Heart right ventricle (tissue), 16 donors: ENCODE results near the gene NEO1. TPM values are rescaled to one million over a fixed set of nuclear protein-coding genes. Genes with fewer than 3 reads are reported as not detected.

ENCODE experiments used
- ATAC-seq, 8 donors: fragments of 200-7000 bp; cut with Tn5 transposase; one replicate each; pipeline ENCODE4 v1.9.1; 2020; ENCODE audit warnings: mild to moderate bottlenecking in 8 of 8, moderate library complexity in 8 of 8, moderate number of reproducible peaks in 1 of 8
- DNase-seq, 2 donors: peaks; one replicate each; pipeline ENCODE4 v3.0.0-alpha.2; 2020
- H3K27ac ChIP-seq, 10 donors: fragments of 200-600 bp; sonication (generic) in 2 of 10; one replicate each; pipeline versions ENCODE4 v1.5.0 to v1.8.0; 2020 to 2022; ENCODE audit warnings: mild to moderate bottlenecking in 3 of 10
- H3K27me3 ChIP-seq, 7 donors: fragments of 200-600 bp; one replicate each; pipeline ENCODE4 v1.8.0; 2021 to 2022; ENCODE audit warnings: mild to moderate bottlenecking in 2 of 7
- H3K36me3 ChIP-seq, 9 donors: fragments of 200-600 bp; sonication (generic) in 1 of 9; one replicate each; pipeline versions ENCODE4 v1.5.0 to v1.8.0; 2020 to 2022; ENCODE audit warnings: mild to moderate bottlenecking in 2 of 9
- H3K4me1 ChIP-seq, 9 donors: fragments of 200-600 bp; sonication (generic) in 1 of 9; one replicate each; pipeline versions ENCODE4 v1.5.0 to v1.8.0; 2020 to 2022; ENCODE audit warnings: mild to moderate bottlenecking in 4 of 9
- H3K4me3 ChIP-seq, 10 donors: fragments of 200-600 bp; sonication (generic) in 2 of 10; one replicate each; pipeline versions ENCODE4 v1.5.0 to v1.8.0; 2020 to 2022; ENCODE audit warnings: mild to moderate bottlenecking in 7 of 10, moderate library complexity in 2 of 10
- H3K9me3 ChIP-seq, 11 donors: fragments of 200-600 bp in 10 of 11; sonication (generic) in 2 of 11; one replicate each; pipeline versions ENCODE4 v1.5.0 to v1.8.0; 2013 to 2022; ENCODE audit warnings: mild to moderate bottlenecking in 2 of 11, control low read depth in 1 of 11, moderate library complexity in 1 of 11
- WGBS, 2 donors: extraction: QIAGEN DNeasy Blood & Tissue Kit; methylation state at CpG; one replicate each; pipeline ENCODE4 v1.1.7; 2013; ENCODE audit warnings: inconsistent platforms in 1 of 2; 5-methylcytosine and 5-hydroxymethylcytosine counted together
- intact Hi-C, 10 donors: fragments of 100-400 bp; cut with DNase I; formaldehyde crosslinking; loops; one replicate each; pipeline versions ENCODE4 v1.11.1 to v1.14.2; 2022
- polyA plus RNA-seq, 2 donors: library from polyadenylated mRNA; stranded (reverse); fragments of 200-250 nt; gene quantifications; one replicate each; pipeline ENCODE4 v1.2.3, GENCODE V29; 2013
- total RNA-seq, 10 donors: library from RNA; stranded (reverse); fragmentation: NEBNext Ultra II Directional in 3 of 10; extraction: Animal tissue kit (Norgen Biotek cat#: 25700) in 3 of 10; gene quantifications; one replicate each; pipeline versions ENCODE4 v1.2.1 to v1.2.4, GENCODE V29; 2021 to 2023
- TF ChIP-seq, protein P1 (sequence below), 9 donors: fragments of 200-600 bp; sonication (generic) in 2 of 9; IDR thresholded peaks; one replicate each; pipeline versions ENCODE4 v1.5.0 to v1.8.0; 2021 to 2022; ENCODE audit warnings: antibody characterized with exemption in 9 of 9, mild to moderate bottlenecking in 5 of 9, moderate library complexity in 1 of 9
- donor health status: Arrhythmogenic right ventricular cardiomyopathy.
- donor health status: ischemic (EF 13 %, LVEDD 7.1; RV severe dilation, severe dysfunction).
- donor health status: healthy with polysubstance abuse.
- donor health status: DM: no; HTN: yes; CAD: no.
- donor health status: DM: no; HTN: no; CAD: no.
- donor health status: ischemic (EF 25% LVEDD 6.9; RV normal size, moderate dysfunction).
- donor health status: ischemic (EF 25% LVEDD 5.7; RV mildly dilated, moderate dysfunction).
- donor health status: healthy.
- donor health status: DM: yes; HTN: yes; CAD: no.
- donor health status: Ischemic cardiomyopathy.
- donor health status: ischemic (EF 35%, LVEDD 5.7; RV mildly dilated, moderate dysfunction).
- donor health status: nonischemic (EF 11% LVEDD 7.7; RV severe dilation, severe dysfunction).
- donor health status: DM: yes; HTN: yes; CAD: no.
- donor health status: PGD.
- donor health status: ischemic (EF 29% LVEDD 5.4; RV normal size, mild dysfunction).
- donor health status: nonischemic (EF 23%, LVEDD 6.1; RV moderate dilation, normal function).

Gene NEO1
- total and polyA plus RNA-seq, 12 donors: 3.4 to 16.9 (median 11.6) TPM

DNA sequence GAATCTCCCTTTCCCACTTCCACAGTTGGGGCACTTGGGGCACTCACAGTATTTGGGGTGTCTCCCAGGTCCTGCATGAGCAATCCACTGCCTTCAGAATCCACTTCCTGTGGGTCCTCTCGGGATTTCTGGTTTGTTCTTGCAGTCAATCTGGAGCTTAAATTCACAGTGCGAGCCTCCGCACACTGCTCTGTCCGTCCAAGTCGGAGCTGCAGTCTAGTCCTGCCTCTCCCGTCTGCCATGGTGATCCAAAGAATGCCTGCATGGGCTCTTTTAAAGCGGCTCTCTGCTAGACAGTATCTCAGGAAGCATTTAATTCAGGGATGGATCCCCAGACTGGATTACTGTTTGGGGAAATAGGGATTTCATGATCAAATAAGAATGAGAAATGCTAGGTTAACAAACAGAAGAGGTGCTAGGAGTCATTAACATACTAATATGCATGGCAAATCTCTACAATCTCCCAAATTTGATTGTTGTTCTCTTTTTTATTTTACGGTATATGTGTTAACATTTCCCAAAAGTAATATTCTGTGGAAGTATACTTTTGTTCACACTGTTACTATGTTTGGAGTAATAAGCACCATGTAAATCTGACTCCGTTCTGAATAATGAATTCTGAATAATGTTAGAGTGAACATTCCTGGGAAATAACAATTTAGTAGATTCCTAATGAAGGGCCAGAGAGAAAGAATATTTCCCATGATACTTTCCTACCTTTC lies 174.0 kb downstream of the NEO1 start:
- intact Hi-C loops: no loop called here
- Histone ChIP-seq H3K27ac (peak overlapping the region in 1 of 10 donors; percentile 15), H3K9me3 (peaks cover 0 to 16% (median 0%) of the 10 kb centered on the region in 11 donors), H3K4me1 (peaks cover 0 to 7% (median 0%) of the 10 kb centered on the region in 9 donors), H3K27me3 (no peaks in the 10 kb centered on the region), H3K36me3 (no peaks in the 10 kb centered on the region), H3K4me3 (no peak overlapping the region)
- DNase-seq (no peak), ATAC-seq (peak in 4 of 8 donors; percentile 30 to 55 (median 42))
- TF ChIP-seq, protein P1, sequence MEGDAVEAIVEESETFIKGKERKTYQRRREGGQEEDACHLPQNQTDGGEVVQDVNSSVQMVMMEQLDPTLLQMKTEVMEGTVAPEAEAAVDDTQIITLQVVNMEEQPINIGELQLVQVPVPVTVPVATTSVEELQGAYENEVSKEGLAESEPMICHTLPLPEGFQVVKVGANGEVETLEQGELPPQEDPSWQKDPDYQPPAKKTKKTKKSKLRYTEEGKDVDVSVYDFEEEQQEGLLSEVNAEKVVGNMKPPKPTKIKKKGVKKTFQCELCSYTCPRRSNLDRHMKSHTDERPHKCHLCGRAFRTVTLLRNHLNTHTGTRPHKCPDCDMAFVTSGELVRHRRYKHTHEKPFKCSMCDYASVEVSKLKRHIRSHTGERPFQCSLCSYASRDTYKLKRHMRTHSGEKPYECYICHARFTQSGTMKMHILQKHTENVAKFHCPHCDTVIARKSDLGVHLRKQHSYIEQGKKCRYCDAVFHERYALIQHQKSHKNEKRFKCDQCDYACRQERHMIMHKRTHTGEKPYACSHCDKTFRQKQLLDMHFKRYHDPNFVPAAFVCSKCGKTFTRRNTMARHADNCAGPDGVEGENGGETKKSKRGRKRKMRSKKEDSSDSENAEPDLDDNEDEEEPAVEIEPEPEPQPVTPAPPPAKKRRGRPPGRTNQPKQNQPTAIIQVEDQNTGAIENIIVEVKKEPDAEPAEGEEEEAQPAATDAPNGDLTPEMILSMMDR (IDR thresholded peaks at IDR 0.05): no peak
- 67 to 84% methylated on average over 9 of the region's 9 CpGs for WGBS, 2 donors

DNA sequence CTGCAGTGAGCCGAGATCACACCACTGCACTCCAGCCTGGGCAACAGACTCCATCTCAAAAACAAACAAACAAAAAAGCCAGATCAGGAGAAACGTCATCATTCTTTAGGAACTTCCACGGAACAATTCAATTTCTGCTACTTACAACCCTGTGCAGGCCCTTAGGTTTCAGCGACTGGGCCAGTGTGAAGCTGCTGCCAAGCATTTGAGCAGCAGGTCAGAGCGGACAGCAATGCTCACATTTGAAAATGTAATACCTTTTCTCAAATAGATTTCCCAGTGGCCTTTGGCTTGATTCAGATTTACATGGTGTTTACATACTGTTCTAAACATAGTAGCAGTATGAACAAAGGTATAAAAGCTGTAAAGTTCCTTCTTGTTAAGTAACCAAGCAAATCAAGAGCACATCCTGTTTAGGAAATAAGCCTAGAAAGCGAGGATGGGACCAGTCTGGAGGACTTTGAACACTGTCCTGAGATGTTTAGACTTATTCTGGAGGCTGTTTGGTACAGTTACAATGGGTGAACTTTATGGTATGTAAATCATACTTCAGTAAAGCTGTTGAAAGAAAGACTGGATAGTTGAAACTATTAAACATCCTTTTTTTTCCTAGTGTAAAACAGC lies 175.3 kb downstream of the NEO1 start:
- TF ChIP-seq, protein P1 (IDR thresholded peaks at IDR 0.05): no peak
- Histone ChIP-seq H3K4me3 (no peak overlapping the region), H3K4me1 (peaks cover 0 to 7% (median 0%) of the 10 kb centered on the region in 9 donors), H3K27ac (no peak overlapping the region), H3K9me3 (peaks cover 0 to 13% (median 0%) of the 10 kb centered on the region in 11 donors), H3K27me3 (no peaks in the 10 kb centered on the region), H3K36me3 (no peaks in the 10 kb centered on the region)
- 74 to 78% methylated on average over 6 of the region's 6 CpGs for WGBS, 2 donors
- no peak for DNase-seq
- intact Hi-C loops: no loop called here
- ATAC-seq: no peak

DNA sequence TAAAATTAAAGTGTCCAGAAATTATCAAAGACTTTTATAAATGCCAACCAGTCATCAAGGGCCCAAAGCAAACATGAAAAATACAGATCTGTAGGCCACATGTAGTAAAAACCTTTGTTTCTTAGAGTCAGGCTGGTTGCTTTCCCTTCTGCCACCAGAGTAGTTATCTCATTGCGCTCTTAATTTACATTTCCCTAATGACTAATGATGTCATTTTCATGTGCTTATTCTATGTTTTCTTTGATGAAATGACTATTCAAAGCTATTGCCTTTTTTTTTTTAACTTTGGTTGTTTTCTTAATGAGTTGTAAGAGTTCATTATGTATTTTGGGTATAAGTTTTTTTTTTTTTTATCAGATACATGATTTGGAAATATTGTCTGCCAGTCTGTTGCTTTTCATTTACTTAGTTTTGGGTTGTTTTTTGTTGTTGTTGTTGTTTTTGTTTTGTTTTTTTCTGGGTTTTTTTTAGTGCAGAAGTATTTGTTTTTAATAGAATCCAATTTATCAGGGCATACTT lies 175.9 kb downstream of the NEO1 start:
- Histone ChIP-seq H3K36me3 (no peaks in the 10 kb centered on the region), H3K4me3 (no peak overlapping the region), H3K9me3 (peaks cover 0 to 13% (median 0%) of the 10 kb centered on the region in 11 donors), H3K27me3 (no peaks in the 10 kb centered on the region), H3K4me1 (peaks cover 0 to 7% (median 0%) of the 10 kb centered on the region in 9 donors), H3K27ac (no peak overlapping the region)
- 90 to 96% methylated on average over 1 of the region's 1 CpG for WGBS, 2 donors
- ATAC-seq (no peak), DNase-seq (no peak)
- TF ChIP-seq, protein P1 (IDR thresholded peaks at IDR 0.05): no peak
- intact Hi-C loops: no loop called here

DNA sequence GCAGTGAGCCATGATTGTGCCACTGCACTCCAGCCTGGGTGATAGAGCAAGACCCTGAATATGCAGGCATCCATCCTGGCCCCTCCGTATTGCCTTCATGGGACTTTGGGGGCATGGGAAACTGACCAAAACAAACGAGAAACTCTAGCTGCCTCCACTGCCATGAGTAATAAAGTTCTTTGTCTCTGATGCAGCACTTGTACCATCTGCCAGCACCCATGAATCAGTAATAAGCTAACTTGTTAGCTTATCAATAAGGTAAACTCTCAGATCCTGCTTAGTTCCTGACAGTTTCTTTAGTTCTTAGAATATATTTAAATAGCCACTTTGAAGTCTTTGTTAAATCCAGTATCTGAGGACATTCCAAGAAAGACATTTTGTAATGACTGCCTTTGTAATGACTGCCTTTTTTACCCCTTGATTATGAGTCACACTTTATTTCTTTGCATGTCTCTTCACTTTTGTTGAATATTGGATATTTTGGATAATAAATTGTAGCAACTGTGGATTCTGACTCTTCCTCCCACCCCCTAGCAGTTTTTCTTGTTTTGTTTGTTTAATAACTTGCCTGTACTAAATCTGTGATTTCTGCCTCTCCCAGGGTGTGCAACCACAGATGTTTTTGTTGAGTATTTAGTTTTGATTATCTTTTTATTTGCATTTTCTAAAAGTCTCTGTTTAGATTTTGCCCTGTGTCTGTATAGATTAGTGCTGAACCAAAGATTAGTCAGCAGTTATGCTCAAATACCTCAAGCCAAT lies 179.6 kb downstream of the NEO1 start:
- peaks cover 0 to 8% (median 0%) of the 10 kb centered on the region in 9 donors for H3K36me3 ChIP-seq
- H3K9me3 ChIP-seq: peaks cover 0 to 13% (median 0%) of the 10 kb centered on the region in 11 donors
- WGBS, 2 donors: 72 to 77% methylated on average over 2 of the region's 2 CpGs
- ATAC-seq (no peak), DNase-seq (no peak)
- intact Hi-C loops: no loop called here
- no peak overlapping the region for H3K27ac ChIP-seq
- TF ChIP-seq, protein P1 (IDR thresholded peaks at IDR 0.05): no peak
- H3K4me1 ChIP-seq: no peaks in the 10 kb centered on the region
- no peaks in the 10 kb centered on the region for H3K27me3 ChIP-seq
- H3K4me3 ChIP-seq: no peak overlapping the region
